CD4-positive, alpha-beta T cell (primary cell): ENCODE measurements around the gene GNA12. TPM values are rescaled to one million over a fixed set of nuclear protein-coding genes. Genes with fewer than 3 reads are reported as not detected.
A peak's percentile ranks its signal among the peaks of the same experiment; 100 is the strongest.

ENCODE experiments used
- ATAC-seq: fragments of 200-7000 bp; cut with Tn5 transposase; one replicate; pipeline ENCODE4 v1.10.0; 2022; ENCODE audit warnings: mild to moderate bottlenecking; ENCODE audit not compliant: poor library complexity
- CTCF ChIA-PET: fragments of 350-600 bp; sonication (Branson Sonifier 250); formaldehyde crosslinking; loops from one replicate; lab custom pipeline; 2021; ENCODE audit warnings: antibody characterized with exemption, inconsistent platforms; lab: Charles Lee
- POLR2A ChIA-PET: fragments of 350-600 bp; sonication (Branson Sonifier 250); formaldehyde crosslinking; loops from one replicate; lab custom pipeline; 2021; ENCODE audit warnings: antibody characterized with exemption, inconsistent platforms; lab: Charles Lee
- DNase-seq, 14 experiments: peaks; one replicate each; pipeline ENCODE4 v3.0.0-alpha.2; 2013 to 2020; ENCODE audit warnings: mixed read lengths in 2 of 14
- H3K27ac ChIP-seq, 2 donors: one replicate each; pipeline versions ENCODE4 v1.5.1 to v1.7.0; 2013; ENCODE audit warnings: low read length in 2 of 2, low read depth in 1 of 2, mild to moderate bottlenecking in 1 of 2
- H3K27me3 ChIP-seq, 2 experiments: 1 replicate in 1 of 2; 2 replicates in 1 of 2; pipeline versions ENCODE4 v1.6.1 to v1.7.0; 2013; ENCODE audit warnings: low read length in 2 of 2, control low read depth in 1 of 2, mild to moderate bottlenecking in 1 of 2, moderate library complexity in 1 of 2; ENCODE audit not compliant: insufficient read depth in 2 of 2, control insufficient read depth in 1 of 2
- H3K36me3 ChIP-seq: one replicate; pipeline ENCODE4 v1.6.1; 2013; ENCODE audit warnings: low read length, control low read depth; ENCODE audit not compliant: insufficient read depth
- H3K4me1 ChIP-seq: one replicate; pipeline ENCODE4 v1.6.1; 2013; ENCODE audit warnings: low read length, control low read depth; ENCODE audit not compliant: insufficient read depth
- H3K4me3 ChIP-seq: one replicate; pipeline ENCODE4 v1.5.1; 2013; ENCODE audit warnings: mild to moderate bottlenecking, low read length, moderate library complexity
- H3K9me3 ChIP-seq, 2 experiments: 1 replicate in 1 of 2; 2 replicates in 1 of 2; pipeline versions ENCODE4 v1.6.1 to v1.7.0; 2013; ENCODE audit warnings: low read length in 2 of 2, mild to moderate bottlenecking in 2 of 2, control low read depth in 1 of 2, moderate library complexity in 1 of 2; ENCODE audit not compliant: control insufficient read depth in 1 of 2, insufficient read depth in 1 of 2
- H3K27ac Mint-ChIP-seq: one replicate; pipeline ENCODE4 v1.8.0; 2020; ENCODE audit warnings: mixed read lengths
- H3K27me3 Mint-ChIP-seq: one replicate; pipeline ENCODE4 v1.8.0; 2021; ENCODE audit warnings: mixed read lengths
- H3K36me3 Mint-ChIP-seq: one replicate; pipeline ENCODE4 v1.8.0; 2021; ENCODE audit warnings: low read depth, mixed read lengths
- H3K4me1 Mint-ChIP-seq: one replicate; pipeline ENCODE4 v1.8.0; 2021; ENCODE audit warnings: low read depth, mixed read lengths
- H3K4me3 Mint-ChIP-seq: one replicate; pipeline ENCODE4 v1.8.0; 2020; ENCODE audit warnings: mild to moderate bottlenecking, mixed read lengths
- H3K9me3 Mint-ChIP-seq: one replicate; pipeline ENCODE4 v1.8.0; 2020; ENCODE audit warnings: mixed read lengths
- CTCF ChIP-seq: fragments of 200-600 bp; IDR thresholded peaks from one replicate; pipeline ENCODE4 v1.8.0; 2022; ENCODE audit warnings: antibody characterized with exemption, mild to moderate bottlenecking
- intact Hi-C, 2 experiments: fragments of 100-400 bp; cut with DNase I in 1 of 2; cut with micrococcal nuclease in 1 of 2; formaldehyde crosslinking; loops; one replicate each; pipeline versions ENCODE4 v1.15.1 to v1.9.0; 2023 to 2025; cut with DNase I, micrococcal nuclease
- total RNA-seq, 174 experiments: library from RNA in 2 of 174; stranded (reverse) in 2 of 174; gene quantifications; one replicate each; pipeline ENCODE4 v1.2.3 and lab custom pipeline; 2021 to 2026

The GNA12 gene
- total RNA-seq, 2 experiments from 2014 or later: 16.0 to 16.1 TPM

DNA sequence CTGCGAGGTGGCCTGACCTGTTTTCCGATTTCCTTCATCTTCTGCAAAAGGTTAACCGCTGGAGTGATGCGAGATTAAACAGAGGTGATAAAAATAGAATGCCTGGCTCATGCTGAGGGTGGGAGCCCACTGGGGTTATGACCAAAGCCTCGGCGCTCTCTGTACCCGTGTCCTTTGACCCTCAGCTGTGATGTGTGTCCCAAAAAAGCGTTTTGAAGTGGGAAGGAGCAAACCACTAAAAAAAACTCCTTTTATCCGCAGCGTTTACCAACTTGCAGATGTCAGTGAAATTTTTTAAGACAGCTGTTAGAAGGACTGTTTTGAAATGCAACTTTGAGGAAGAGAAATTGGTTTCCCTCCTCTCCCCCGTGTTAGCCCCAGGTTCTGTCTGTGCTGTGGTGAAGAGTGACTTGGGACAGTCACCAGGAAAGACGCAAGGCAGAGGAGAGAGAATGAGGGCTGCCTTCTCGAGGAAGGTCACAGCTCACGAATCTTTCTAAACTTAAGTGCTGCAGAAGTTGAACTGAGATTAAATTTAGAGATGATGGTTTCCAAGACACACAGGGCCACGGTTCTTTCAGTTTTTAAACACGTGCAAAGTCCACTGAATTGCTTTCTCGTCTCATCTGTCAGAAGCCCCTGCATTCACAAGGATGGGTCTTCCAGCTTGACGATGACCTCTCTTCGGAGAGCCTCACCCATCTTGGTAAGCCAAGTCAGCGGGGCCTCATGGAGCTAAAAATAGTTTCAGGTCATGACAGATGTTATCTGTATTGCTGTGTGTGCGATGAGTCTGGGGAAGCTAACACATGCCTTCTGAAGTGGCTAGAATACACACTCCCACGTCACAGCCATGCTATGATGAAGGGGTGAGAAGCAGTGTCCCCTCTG is 128.5 kb downstream of the GNA12 start:
- H3K36me3 Mint-ChIP-seq: no peaks in the 10 kb centered on the region
- no peaks in the 10 kb centered on the region for H3K9me3 Mint-ChIP-seq
- ChIA-PET CTCF (interaction anchor here (0.7 to 1.1 kb wide), 3 partner anchors 20 to 264 kb away, joined by 3 read pairs; no protein-coding TSS in a partner anchor), POLR2A (interaction anchor here (1.1 kb wide), 1 partner anchor 17 kb away, joined by 8 read pairs; no protein-coding TSS in a partner anchor)
- intact Hi-C loops: loop anchor here in 1 of 2 experiments (10.0 kb wide), 1 partner anchor 151 kb away; no protein-coding TSS in a partner anchor
- peak overlapping the region; percentile 81 for H3K4me3 Mint-ChIP-seq
- ATAC-seq: peak; percentile 74
- no peaks in the 10 kb centered on the region for H3K27me3 Mint-ChIP-seq
- H3K27ac ChIP-seq: no peak overlapping the region
- no peaks in the 10 kb centered on the region for H3K36me3 ChIP-seq
- peak overlapping the region; percentile 87 for H3K27ac Mint-ChIP-seq
- H3K4me3 ChIP-seq: peak overlapping the region; percentile 2
- peak in 9 of 14 experiments; percentile 20 to 74 (median 43) for DNase-seq
- H3K4me1 ChIP-seq: peaks cover 83% of the 10 kb centered on the region
- H3K4me1 Mint-ChIP-seq: peaks cover 69% of the 10 kb centered on the region
- H3K27me3 ChIP-seq: no peaks in the 10 kb centered on the region
- peaks cover 0 to 4% of the 10 kb centered on the region in 2 experiments for H3K9me3 ChIP-seq
- no peak for TF ChIP-seq CTCF

- ATAC-seq (no peak), DNase-seq (no peak)
- Histone ChIP-seq H3K36me3 (no peaks in the 10 kb centered on the region), H3K4me3 (no peak overlapping the region), H3K9me3 (peaks cover 0 to 4% of the 10 kb centered on the region in 2 experiments), H3K27ac (no peak overlapping the region), H3K4me1 (peaks cover 87% of the 10 kb centered on the region), H3K27me3 (no peaks in the 10 kb centered on the region)
- H3K36me3 Mint-ChIP-seq: no peaks in the 10 kb centered on the region
- no peaks in the 10 kb centered on the region for H3K9me3 Mint-ChIP-seq
- POLR2A ChIA-PET: interaction anchor here (1.0 kb wide), 1 partner anchor 15 kb away, joined by 4 read pairs; no protein-coding TSS in a partner anchor
- CTCF ChIA-PET: interaction anchor here (1.1 to 3.3 kb wide), 2 partner anchors 21 to 44 kb away, joined by 3 to 8 read pairs; no protein-coding TSS in a partner anchor
- intact Hi-C loops: loop anchor here in 1 of 2 experiments (10.0 kb wide), 1 partner anchor 150 kb away; no protein-coding TSS in a partner anchor
- peak overlapping the region; percentile 87 for H3K27ac Mint-ChIP-seq
- TF ChIP-seq CTCF: no peak
- no peaks in the 10 kb centered on the region for H3K27me3 Mint-ChIP-seq
- peaks cover 78% of the 10 kb centered on the region for H3K4me1 Mint-ChIP-seq
- H3K4me3 Mint-ChIP-seq: peak overlapping the region; percentile 11
Measured at GRCh38 chr7:2714636-2715035, 129.5 kb downstream of the GNA12 start.

DNA sequence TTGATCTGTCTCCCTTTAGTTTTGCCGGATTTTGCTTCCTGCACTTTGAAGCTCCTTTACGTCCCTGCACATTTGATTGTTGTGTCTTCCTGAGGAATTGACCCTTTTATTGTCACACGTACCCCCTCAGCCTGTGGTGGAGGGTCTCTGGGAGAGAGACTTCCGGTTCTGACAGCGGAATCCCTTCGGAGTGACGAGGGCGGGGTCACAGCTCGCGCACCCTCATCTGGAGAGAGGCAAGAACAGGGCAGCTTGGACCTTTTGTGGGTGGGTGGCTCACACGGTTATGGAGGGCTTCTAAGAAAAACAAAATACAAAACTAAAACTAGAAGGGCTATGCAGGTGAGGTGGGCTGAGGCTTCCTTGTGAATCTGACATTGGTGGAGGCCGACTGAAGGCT is 130.1 kb downstream of the GNA12 start:
- intact Hi-C loops: loop anchor here in 1 of 2 experiments (10.0 kb wide), 1 partner anchor 149 kb away; no protein-coding TSS in a partner anchor
- H3K4me3 ChIP-seq: no peak overlapping the region
- ChIA-PET CTCF (interaction anchor here (3.3 kb wide), 1 partner anchor 43 kb away, joined by 8 read pairs; no protein-coding TSS in a partner anchor), POLR2A (interaction anchor here (0.7 to 1.0 kb wide), 2 partner anchors 14 to 1493 kb away, joined by 3 to 4 read pairs; no protein-coding TSS in a partner anchor)
- H3K27ac ChIP-seq: no peak overlapping the region
- no peaks in the 10 kb centered on the region for H3K36me3 ChIP-seq
- no peaks in the 10 kb centered on the region for H3K27me3 ChIP-seq
- no peak for TF ChIP-seq CTCF
- Mint-ChIP-seq H3K27me3 (no peaks in the 10 kb centered on the region), H3K4me1 (peaks cover 76% of the 10 kb centered on the region), H3K9me3 (no peaks in the 10 kb centered on the region), H3K4me3 (no peak overlapping the region), H3K27ac (peak overlapping the region; percentile 44), H3K36me3 (no peaks in the 10 kb centered on the region)
- peaks cover 0 to 4% of the 10 kb centered on the region in 2 experiments for H3K9me3 ChIP-seq
- H3K4me1 ChIP-seq: peaks cover 90% of the 10 kb centered on the region
- DNase-seq (no peak), ATAC-seq (no peak)
